Loucy (cell line): Measurements from ENCODE around the gene CYSTM1.

Experiments
- H2AFZ ChIP-seq: fragments of 200-600 bp; sonication (generic); 2 replicates; pipeline ENCODE4 v1.6.0; 2016; ENCODE audit warnings: antibody characterized with exemption, mild to moderate bottlenecking, low read length, moderate library complexity
- H3F3A ChIP-seq: fragments of 200-600 bp; 2 replicates; pipeline ENCODE4 v1.6.0; 2016; ENCODE audit warnings: antibody characterized with exemption, low read depth, mild to moderate bottlenecking
- H3K27me3 ChIP-seq: fragments of 200-600 bp; sonication (generic); 2 replicates; pipeline ENCODE4 v1.6.1; 2014; ENCODE audit warnings: low read length, mild to moderate bottlenecking; ENCODE audit not compliant: insufficient read depth, poor library complexity, severe bottlenecking
- H3K36me3 ChIP-seq: fragments of 200-600 bp; sonication (generic); 2 replicates; pipeline ENCODE4 v1.6.1; 2016; ENCODE audit warnings: low read length; ENCODE audit not compliant: insufficient read depth
- H3K4me1 ChIP-seq: fragments of 200-600 bp; sonication (generic); 2 replicates; pipeline ENCODE4 v1.5.1; 2014; ENCODE audit warnings: low read length, mild to moderate bottlenecking; ENCODE audit not compliant: insufficient read depth, poor library complexity, severe bottlenecking
- H3K4me2 ChIP-seq: fragments of 200-600 bp; sonication (generic); 2 replicates; pipeline ENCODE4 v1.6.0; 2014; ENCODE audit warnings: antibody characterized with exemption, low read length, low read depth, mild to moderate bottlenecking; ENCODE audit not compliant: poor library complexity, severe bottlenecking
- H3K4me3 ChIP-seq: fragments of 200-600 bp; sonication (generic); 2 replicates; pipeline ENCODE4 v1.5.1; 2014; ENCODE audit warnings: low read length, mild to moderate bottlenecking, mixed read lengths; ENCODE audit not compliant: poor library complexity, severe bottlenecking
- H3K79me2 ChIP-seq: fragments of 200-600 bp; sonication (generic); 2 replicates; pipeline ENCODE4 v1.6.1; 2014; ENCODE audit warnings: low read length; ENCODE audit not compliant: insufficient read depth
- H3K9ac ChIP-seq: fragments of 200-600 bp; sonication (generic); 2 replicates; pipeline ENCODE4 v1.6.0; 2014; ENCODE audit warnings: mild to moderate bottlenecking, low read depth, low read length, moderate library complexity; ENCODE audit not compliant: poor library complexity, severe bottlenecking
- H3K9me2 ChIP-seq: fragments of 200-600 bp; sonication (generic); replicated peaks from 2 replicates; pipeline ENCODE4 v1.6.1; 2016; ENCODE audit warnings: low read depth, low read length, mixed read lengths
- H3K9me3 ChIP-seq: fragments of 200-600 bp; sonication (generic); 2 replicates; pipeline ENCODE4 v1.6.1; 2014; ENCODE audit warnings: mild to moderate bottlenecking, antibody characterized with exemption, low read length, low read depth; ENCODE audit not compliant: insufficient read depth
- H4K20me1 ChIP-seq: fragments of 200-600 bp; sonication (generic); 2 replicates; pipeline ENCODE4 v1.6.0; 2014; ENCODE audit warnings: antibody characterized with exemption, low read length, mild to moderate bottlenecking; ENCODE audit not compliant: insufficient read depth, poor library complexity, severe bottlenecking
- EZH2phosphoT487 ChIP-seq: fragments of 200-600 bp; IDR thresholded peaks from 2 replicates; pipeline ENCODE4 v1.6.1; 2018; ENCODE audit warnings: antibody characterized with exemption, mild to moderate bottlenecking, moderate library complexity, borderline replicate concordance
- TF ChIP-seq, protein P1 (sequence below): fragments of 200-600 bp; sonication (generic); conservative IDR thresholded peaks from 2 replicates; pipeline ENCODE4 v1.5.1; 2014; ENCODE audit warnings: mild to moderate bottlenecking, antibody characterized with exemption, low read length

CYSTM1 gene

DNA sequence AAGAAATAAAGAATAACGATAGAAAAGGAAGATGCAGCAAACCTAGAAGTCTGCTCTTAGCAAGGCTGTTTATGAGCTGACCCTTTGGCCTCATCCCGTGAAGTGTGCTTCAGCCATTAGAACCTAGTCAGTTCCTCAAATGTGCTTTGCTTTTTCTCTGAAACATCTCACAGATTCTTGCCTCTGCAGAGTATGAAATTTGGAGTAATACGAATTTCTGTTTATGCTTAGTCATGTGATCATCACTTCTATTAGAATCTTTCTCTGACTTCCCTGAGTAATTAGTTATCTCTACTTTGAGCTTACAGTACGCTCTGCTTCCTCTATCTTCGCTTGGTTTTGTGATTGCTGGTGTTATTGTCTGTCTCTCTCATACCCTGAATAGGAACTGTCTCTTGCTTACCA is 11.3 kb downstream of the CYSTM1 start:
- H3F3A ChIP-seq: no peaks in the 10 kb centered on the region
- H3K4me3 ChIP-seq: no peak overlapping the region
- no peaks in the 10 kb centered on the region for H3K27me3 ChIP-seq
- no peaks in the 10 kb centered on the region for H3K9me3 ChIP-seq
- H3K79me2 ChIP-seq: no peaks in the 10 kb centered on the region
- no peak overlapping the region for H3K4me2 ChIP-seq
- no peaks in the 10 kb centered on the region for H3K36me3 ChIP-seq
- H3K4me1 ChIP-seq: peaks cover 6% of the 10 kb centered on the region
- no peaks in the 10 kb centered on the region for H3K9me2 ChIP-seq
- TF ChIP-seq, protein P1, sequence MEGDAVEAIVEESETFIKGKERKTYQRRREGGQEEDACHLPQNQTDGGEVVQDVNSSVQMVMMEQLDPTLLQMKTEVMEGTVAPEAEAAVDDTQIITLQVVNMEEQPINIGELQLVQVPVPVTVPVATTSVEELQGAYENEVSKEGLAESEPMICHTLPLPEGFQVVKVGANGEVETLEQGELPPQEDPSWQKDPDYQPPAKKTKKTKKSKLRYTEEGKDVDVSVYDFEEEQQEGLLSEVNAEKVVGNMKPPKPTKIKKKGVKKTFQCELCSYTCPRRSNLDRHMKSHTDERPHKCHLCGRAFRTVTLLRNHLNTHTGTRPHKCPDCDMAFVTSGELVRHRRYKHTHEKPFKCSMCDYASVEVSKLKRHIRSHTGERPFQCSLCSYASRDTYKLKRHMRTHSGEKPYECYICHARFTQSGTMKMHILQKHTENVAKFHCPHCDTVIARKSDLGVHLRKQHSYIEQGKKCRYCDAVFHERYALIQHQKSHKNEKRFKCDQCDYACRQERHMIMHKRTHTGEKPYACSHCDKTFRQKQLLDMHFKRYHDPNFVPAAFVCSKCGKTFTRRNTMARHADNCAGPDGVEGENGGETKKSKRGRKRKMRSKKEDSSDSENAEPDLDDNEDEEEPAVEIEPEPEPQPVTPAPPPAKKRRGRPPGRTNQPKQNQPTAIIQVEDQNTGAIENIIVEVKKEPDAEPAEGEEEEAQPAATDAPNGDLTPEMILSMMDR: no peak
- no peak for TF ChIP-seq EZH2phosphoT487
- H4K20me1 ChIP-seq: no peaks in the 10 kb centered on the region
- no peak overlapping the region for H2AFZ ChIP-seq
- no peak overlapping the region for H3K9ac ChIP-seq

DNA sequence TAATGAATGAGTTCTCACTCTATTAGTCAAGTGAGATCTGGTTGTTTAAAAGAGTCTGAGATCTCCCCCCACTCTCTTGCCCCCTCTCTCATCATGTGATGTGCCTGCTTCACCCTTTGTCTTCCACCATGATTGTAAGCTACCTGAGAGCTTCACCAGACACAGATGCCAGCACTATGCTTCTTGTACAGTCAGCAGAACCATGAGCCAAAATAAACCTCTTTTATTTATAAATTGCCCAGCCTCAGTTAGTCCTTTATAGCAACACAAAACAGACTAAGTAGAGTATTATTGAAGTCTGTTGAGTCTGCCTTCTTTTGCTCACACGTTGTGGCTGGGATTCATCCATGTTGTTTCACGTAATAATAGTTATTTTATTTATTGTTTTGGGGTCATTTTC is 14.3 kb downstream of the CYSTM1 start:
- peaks cover under 1% of the 10 kb centered on the region for H3K4me1 ChIP-seq
- no peaks in the 10 kb centered on the region for H3K27me3 ChIP-seq
- no peaks in the 10 kb centered on the region for H3K9me2 ChIP-seq
- H4K20me1 ChIP-seq: no peaks in the 10 kb centered on the region
- no peak overlapping the region for H3K4me3 ChIP-seq
- no peak overlapping the region for H3K9ac ChIP-seq
- H3K9me3 ChIP-seq: no peaks in the 10 kb centered on the region
- no peaks in the 10 kb centered on the region for H3K36me3 ChIP-seq
- no peak overlapping the region for H2AFZ ChIP-seq
- no peak overlapping the region for H3K4me2 ChIP-seq
- H3F3A ChIP-seq: no peaks in the 10 kb centered on the region
- TF ChIP-seq EZH2phosphoT487: no peak
- TF ChIP-seq, protein P1: no peak
- no peaks in the 10 kb centered on the region for H3K79me2 ChIP-seq

DNA sequence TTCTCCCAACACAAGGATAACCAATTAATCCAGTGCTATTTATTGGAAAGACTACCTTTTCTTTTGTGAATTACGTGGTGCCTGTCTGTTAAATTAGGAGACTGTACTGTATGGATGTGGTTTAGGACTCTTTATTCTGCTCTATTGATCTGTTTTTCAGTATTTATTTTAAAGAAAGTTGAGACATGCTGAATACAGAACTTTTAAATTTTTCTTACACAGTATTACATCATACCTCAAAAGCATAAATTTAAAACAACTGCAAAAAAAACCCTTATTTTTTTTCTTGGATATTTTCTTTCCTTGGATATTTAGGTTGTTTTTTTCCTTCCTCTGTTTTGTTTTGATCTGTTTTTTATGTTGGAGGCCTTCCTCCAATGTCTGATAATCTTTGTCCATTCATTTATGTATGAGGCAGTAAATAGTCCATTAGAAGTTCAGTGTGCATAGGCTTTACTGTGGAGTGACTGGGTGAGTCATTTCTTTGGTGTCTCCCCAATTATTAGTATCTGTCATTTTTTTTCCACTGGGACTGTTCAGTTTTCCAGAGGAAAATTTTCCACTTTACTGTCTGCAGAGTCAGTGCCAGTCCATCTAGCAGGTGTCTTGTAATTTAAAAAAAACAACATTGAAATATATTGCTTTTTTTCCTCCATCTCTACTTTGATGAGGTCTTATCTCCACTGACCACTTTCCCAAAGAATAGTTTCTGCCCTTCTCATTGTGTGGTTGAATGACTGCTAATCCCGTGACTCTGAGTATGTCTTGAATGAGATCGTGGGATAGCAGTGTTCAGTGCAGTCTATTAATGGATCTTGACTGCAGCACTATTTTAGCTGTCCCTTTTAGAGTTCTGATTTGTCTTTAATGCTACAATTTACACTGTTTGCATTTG is 15.2 kb downstream of the CYSTM1 start:
- TF ChIP-seq, protein P1: no peak
- no peak for TF ChIP-seq EZH2phosphoT487
- no peaks in the 10 kb centered on the region for H3K9me2 ChIP-seq
- H3K79me2 ChIP-seq: no peaks in the 10 kb centered on the region
- no peak overlapping the region for H2AFZ ChIP-seq
- no peaks in the 10 kb centered on the region for H3K36me3 ChIP-seq
- H3K27me3 ChIP-seq: no peaks in the 10 kb centered on the region
- H4K20me1 ChIP-seq: no peaks in the 10 kb centered on the region
- peaks cover 11% of the 10 kb centered on the region for H3K4me1 ChIP-seq
- H3K4me2 ChIP-seq: no peak overlapping the region
- no peak overlapping the region for H3K4me3 ChIP-seq
- no peak overlapping the region for H3K9ac ChIP-seq
- no peaks in the 10 kb centered on the region for H3K9me3 ChIP-seq
- no peaks in the 10 kb centered on the region for H3F3A ChIP-seq
